Liver (tissue), 9 donors: ENCODE data around the gene PFN3. TPM values are rescaled to one million over a fixed set of nuclear protein-coding genes. Genes with fewer than 3 reads are reported as not detected.

Experiments
- DNase-seq: peaks from one replicate; pipeline ENCODE4 v3.0.0-alpha.2; 2017; ENCODE audit warnings: low spot score
- H3K27ac ChIP-seq, 2 donors: one replicate each; pipeline ENCODE4 v1.7.0; 2013; ENCODE audit warnings: inconsistent platforms in 2 of 2, low read length in 2 of 2, control low read depth in 1 of 2, low read depth in 1 of 2, mild to moderate bottlenecking in 1 of 2
- H3K27me3 ChIP-seq, 4 donors: one replicate each; pipeline versions ENCODE4 v1.6.1 to v1.7.0; 2013; ENCODE audit warnings: low read length in 3 of 4, inconsistent platforms in 1 of 4, mild to moderate bottlenecking in 1 of 4, moderate library complexity in 1 of 4; ENCODE audit not compliant: control insufficient read depth in 4 of 4, insufficient read depth in 4 of 4
- H3K36me3 ChIP-seq, 4 donors: one replicate each; pipeline versions ENCODE4 v1.6.1 to v1.7.0; 2013; ENCODE audit warnings: low read length in 3 of 4, mild to moderate bottlenecking in 3 of 4, low read depth in 1 of 4, moderate library complexity in 1 of 4; ENCODE audit not compliant: control insufficient read depth in 4 of 4, insufficient read depth in 3 of 4
- H3K4me1 ChIP-seq, 4 donors: one replicate each; pipeline versions ENCODE4 v1.6.1 to v1.7.0; 2013; ENCODE audit warnings: low read length in 3 of 4, mild to moderate bottlenecking in 3 of 4, moderate library complexity in 1 of 4; ENCODE audit not compliant: control insufficient read depth in 4 of 4, insufficient read depth in 4 of 4
- H3K4me3 ChIP-seq, 3 donors: one replicate each; pipeline versions ENCODE4 v1.6.1 to v1.7.0; 2013; ENCODE audit warnings: low read length in 3 of 3, control low read depth in 1 of 3, low read depth in 1 of 3, mild to moderate bottlenecking in 1 of 3
- H3K9ac ChIP-seq, 2 donors: one replicate each; pipeline ENCODE4 v1.7.0; 2013; ENCODE audit warnings: low read length in 2 of 2, mild to moderate bottlenecking in 2 of 2, moderate library complexity in 2 of 2, control low read depth in 1 of 2, low read depth in 1 of 2
- H3K9me3 ChIP-seq, 4 donors: one replicate each; pipeline versions ENCODE4 v1.6.1 to v1.7.0; 2013; ENCODE audit warnings: low read length in 3 of 4; ENCODE audit not compliant: control insufficient read depth in 4 of 4
- CTCF ChIP-seq: fragments of 150-350 bp; IDR thresholded peaks from 2 replicates; pipeline ENCODE4 v1.5.1; 2017; ENCODE audit warnings: improper control_type of control experiment, low read depth, low read length; ENCODE audit not compliant: missing input control
- EGR1 ChIP-seq, 2 donors: IDR thresholded peaks; 2 replicates each; pipeline ENCODE4 v1.6.1; 2016 to 2018; ENCODE audit warnings: antibody characterized with exemption in 2 of 2, low read depth in 2 of 2
- FOXA1 ChIP-seq: IDR thresholded peaks from 2 replicates; pipeline ENCODE4 v1.6.1; 2016; ENCODE audit warnings: antibody characterized with exemption
- FOXA2 ChIP-seq: IDR thresholded peaks from 2 replicates; pipeline ENCODE4 v1.6.1; 2016; ENCODE audit warnings: antibody characterized with exemption
- GABPA ChIP-seq, 2 donors: IDR thresholded peaks in 1 of 2; conservative IDR thresholded peaks in 1 of 2; 2 replicates each; pipeline ENCODE4 v1.6.1; 2016; ENCODE audit warnings: antibody characterized with exemption in 2 of 2, mild to moderate bottlenecking in 1 of 2, moderate library complexity in 1 of 2
- HNF4A ChIP-seq, 2 donors: conservative IDR thresholded peaks; 2 replicates each; pipeline ENCODE4 v1.6.1; 2016; ENCODE audit warnings: antibody characterized with exemption in 2 of 2, mild to moderate bottlenecking in 2 of 2
- HNF4G ChIP-seq: IDR thresholded peaks from 2 replicates; pipeline ENCODE4 v1.6.1; 2016; ENCODE audit warnings: antibody characterized with exemption
- JUND ChIP-seq, 2 donors: IDR thresholded peaks; 2 replicates each; pipeline ENCODE4 v1.6.1; 2016; ENCODE audit warnings: antibody characterized with exemption in 2 of 2
- MAX ChIP-seq: IDR thresholded peaks from 2 replicates; pipeline ENCODE4 v1.6.1; 2016; ENCODE audit warnings: antibody characterized with exemption
- NR2F2 ChIP-seq: IDR thresholded peaks from 2 replicates; pipeline ENCODE4 v1.6.1; 2016; ENCODE audit warnings: antibody characterized with exemption
- RAD21 ChIP-seq, 2 donors: IDR thresholded peaks; 2 replicates each; pipeline ENCODE4 v1.6.1; 2016; ENCODE audit warnings: antibody characterized with exemption in 2 of 2, mild to moderate bottlenecking in 2 of 2
- RXRA ChIP-seq, 2 donors: IDR thresholded peaks; 2 replicates each; pipeline ENCODE4 v1.6.1; 2017 to 2018; ENCODE audit warnings: antibody characterized with exemption in 2 of 2, mild to moderate bottlenecking in 1 of 2
- SP1 ChIP-seq: IDR thresholded peaks from 2 replicates; pipeline ENCODE4 v1.6.1; 2018; ENCODE audit warnings: antibody characterized with exemption, mild to moderate bottlenecking
- TAF1 ChIP-seq: conservative IDR thresholded peaks from 2 replicates; pipeline ENCODE4 v1.6.1; 2016; ENCODE audit warnings: antibody characterized with exemption, mild to moderate bottlenecking
- YY1 ChIP-seq: IDR thresholded peaks from 2 replicates; pipeline ENCODE4 v1.6.1; 2016; ENCODE audit warnings: antibody characterized with exemption, mild to moderate bottlenecking
- WGBS: extraction: QIAGEN DNeasy Blood & Tissue Kit; methylation state at CpG from one replicate; pipeline ENCODE4 v1.1.7; 2013; 5-methylcytosine and 5-hydroxymethylcytosine counted together
- polyA plus RNA-seq, 2 donors: library from polyadenylated mRNA; stranded (reverse) in 1 of 2; unstranded in 1 of 2; fragments of 200-250 nt in 1 of 2; fragments of >200 nt in 1 of 2; fragmentation: Nextera tagmentation in 1 of 2; extraction: Ambion mirVana in 1 of 2; gene quantifications; one replicate each; pipeline versions ENCODE4 v1.2.1 to v1.2.3, GENCODE V29; 2013 to 2015
- total RNA-seq, 2 donors: library from RNA; depleted of rRNA; stranded (reverse); fragments of >200 nt; gene quantifications; one replicate each; pipeline ENCODE4 v1.2.3, GENCODE V29; 2014
- TF ChIP-seq, protein P1 (sequence below): IDR thresholded peaks from 2 replicates; pipeline ENCODE4 v1.6.1; 2016; ENCODE audit warnings: antibody characterized with exemption
- TF ChIP-seq, protein P2 (sequence below): IDR thresholded peaks from 2 replicates; pipeline ENCODE4 v1.6.1; 2016; ENCODE audit warnings: antibody characterized with exemption, mild to moderate bottlenecking
- TF ChIP-seq, protein P3 (sequence below): IDR thresholded peaks from 2 replicates; pipeline ENCODE4 v1.6.1; 2016; ENCODE audit warnings: antibody characterized with exemption
- donor health status: healthy.
- donor health status: healthy.
- donor health status: healthy.
- donor health status: healthy.
- donor health status: healthy.

Gene PFN3
- total and polyA plus RNA-seq, 4 donors = not detected

- Histone ChIP-seq H3K27me3 (no peaks in the 10 kb centered on the region), H3K9ac (peak within 1 kb of the TSS; percentile 77 to 81), H3K4me3 (peak within 1 kb of the TSS; percentile 55 to 84 (median 81)), H3K27ac (peak within 1 kb of the TSS; percentile 71 to 77), H3K36me3 (peaks cover 0 to 5% (median 0%) of the 10 kb centered on the region in 4 donors), H3K4me1 (peaks cover 2 to 54% (median 32%) of the 10 kb centered on the region in 4 donors), H3K9me3 (no peaks in the 10 kb centered on the region)
- TF ChIP-seq, protein P1, sequence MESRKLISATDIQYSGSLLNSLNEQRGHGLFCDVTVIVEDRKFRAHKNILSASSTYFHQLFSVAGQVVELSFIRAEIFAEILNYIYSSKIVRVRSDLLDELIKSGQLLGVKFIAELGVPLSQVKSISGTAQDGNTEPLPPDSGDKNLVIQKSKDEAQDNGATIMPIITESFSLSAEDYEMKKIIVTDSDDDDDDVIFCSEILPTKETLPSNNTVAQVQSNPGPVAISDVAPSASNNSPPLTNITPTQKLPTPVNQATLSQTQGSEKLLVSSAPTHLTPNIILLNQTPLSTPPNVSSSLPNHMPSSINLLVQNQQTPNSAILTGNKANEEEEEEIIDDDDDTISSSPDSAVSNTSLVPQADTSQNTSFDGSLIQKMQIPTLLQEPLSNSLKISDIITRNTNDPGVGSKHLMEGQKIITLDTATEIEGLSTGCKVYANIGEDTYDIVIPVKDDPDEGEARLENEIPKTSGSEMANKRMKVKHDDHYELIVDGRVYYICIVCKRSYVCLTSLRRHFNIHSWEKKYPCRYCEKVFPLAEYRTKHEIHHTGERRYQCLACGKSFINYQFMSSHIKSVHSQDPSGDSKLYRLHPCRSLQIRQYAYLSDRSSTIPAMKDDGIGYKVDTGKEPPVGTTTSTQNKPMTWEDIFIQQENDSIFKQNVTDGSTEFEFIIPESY = no peak
- peak; percentile 91 to 92 for TF ChIP-seq RXRA (IDR thresholded peaks at IDR 0.05)
- TF ChIP-seq NR2F2 = peak; percentile 72
- TF ChIP-seq GABPA (IDR thresholded peaks at IDR 0.05 in 1 of 2, conservative IDR thresholded peaks at IDR 0.05 in 1 of 2) = peak in 1 of 2 donors; percentile 68
- TF ChIP-seq HNF4G = peak; percentile 98
- no peak for TF ChIP-seq TAF1
- TF ChIP-seq SP1 = peak; percentile 95
- TF ChIP-seq, protein P2, sequence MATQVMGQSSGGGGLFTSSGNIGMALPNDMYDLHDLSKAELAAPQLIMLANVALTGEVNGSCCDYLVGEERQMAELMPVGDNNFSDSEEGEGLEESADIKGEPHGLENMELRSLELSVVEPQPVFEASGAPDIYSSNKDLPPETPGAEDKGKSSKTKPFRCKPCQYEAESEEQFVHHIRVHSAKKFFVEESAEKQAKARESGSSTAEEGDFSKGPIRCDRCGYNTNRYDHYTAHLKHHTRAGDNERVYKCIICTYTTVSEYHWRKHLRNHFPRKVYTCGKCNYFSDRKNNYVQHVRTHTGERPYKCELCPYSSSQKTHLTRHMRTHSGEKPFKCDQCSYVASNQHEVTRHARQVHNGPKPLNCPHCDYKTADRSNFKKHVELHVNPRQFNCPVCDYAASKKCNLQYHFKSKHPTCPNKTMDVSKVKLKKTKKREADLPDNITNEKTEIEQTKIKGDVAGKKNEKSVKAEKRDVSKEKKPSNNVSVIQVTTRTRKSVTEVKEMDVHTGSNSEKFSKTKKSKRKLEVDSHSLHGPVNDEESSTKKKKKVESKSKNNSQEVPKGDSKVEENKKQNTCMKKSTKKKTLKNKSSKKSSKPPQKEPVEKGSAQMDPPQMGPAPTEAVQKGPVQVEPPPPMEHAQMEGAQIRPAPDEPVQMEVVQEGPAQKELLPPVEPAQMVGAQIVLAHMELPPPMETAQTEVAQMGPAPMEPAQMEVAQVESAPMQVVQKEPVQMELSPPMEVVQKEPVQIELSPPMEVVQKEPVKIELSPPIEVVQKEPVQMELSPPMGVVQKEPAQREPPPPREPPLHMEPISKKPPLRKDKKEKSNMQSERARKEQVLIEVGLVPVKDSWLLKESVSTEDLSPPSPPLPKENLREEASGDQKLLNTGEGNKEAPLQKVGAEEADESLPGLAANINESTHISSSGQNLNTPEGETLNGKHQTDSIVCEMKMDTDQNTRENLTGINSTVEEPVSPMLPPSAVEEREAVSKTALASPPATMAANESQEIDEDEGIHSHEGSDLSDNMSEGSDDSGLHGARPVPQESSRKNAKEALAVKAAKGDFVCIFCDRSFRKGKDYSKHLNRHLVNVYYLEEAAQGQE = peak; percentile 89
- peak; percentile 42 to 59 for TF ChIP-seq RAD21 (IDR thresholded peaks at IDR 0.05)
- TF ChIP-seq, protein P3, sequence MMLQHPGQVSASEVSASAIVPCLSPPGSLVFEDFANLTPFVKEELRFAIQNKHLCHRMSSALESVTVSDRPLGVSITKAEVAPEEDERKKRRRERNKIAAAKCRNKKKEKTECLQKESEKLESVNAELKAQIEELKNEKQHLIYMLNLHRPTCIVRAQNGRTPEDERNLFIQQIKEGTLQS = no peak
- TF ChIP-seq FOXA2 = peak; percentile 38
- TF ChIP-seq YY1 = peak; percentile 93
- TF ChIP-seq CTCF = no peak
- TF ChIP-seq FOXA1 = peak; percentile 54
- peak in 1 of 2 donors; percentile 87 for TF ChIP-seq JUND (IDR thresholded peaks at IDR 0.05)
- TF ChIP-seq MAX = peak; percentile 93
- peak; percentile 100 for TF ChIP-seq HNF4A (conservative IDR thresholded peaks at IDR 0.05)
- peak in 1 of 2 donors; percentile 41 for TF ChIP-seq EGR1 (IDR thresholded peaks at IDR 0.05; ENCODE audit: low read depth in 2 of 2)
- WGBS = 37% methylated on average over 9 of the region's 9 CpGs
- peak; percentile 60 for DNase-seq
Observed at GRCh38 chr5:177409043-177409801, 8.8 kb upstream of the PFN3 start, which contains the start of gene F12. Gene F12, minus strand, starts transcription at chr5:177409564. Its CDS starts 37 bp downstream, at chr5:177409527.
